ENCODE results near the gene UBE2D1. TPM values are rescaled to one million over a fixed set of nuclear protein-coding genes. Genes with fewer than 3 reads are reported as not detected.
A peak's percentile ranks its signal among the peaks of the same experiment; 100 is the strongest.
"Not testable (repeated sequence)": the region's sequence is repeated elsewhere in the genome, so short reads cannot be mapped to it uniquely, and the experiment has no call there.

Gene UBE2D1
- polyA plus RNA-seq, 1 donor = 13.3 TPM

GRCh38 chr10:58384544-58384998 lies 49.8 kb downstream of the UBE2D1 start:
- no peak for DNase-seq

GRCh38 chr10:58384999-58385783 lies 50.4 kb downstream of the UBE2D1 start, which contains the start of gene TFAM:
TSS of gene TFAM (plus strand) at chr10:58385410. CDS start at chr10:58385548, 138 bp downstream.
- DNase-seq = peak; percentile 94

- peak; percentile 27 for DNase-seq
Observed at GRCh38 chr10:58385784-58386112, 50.9 kb downstream of the UBE2D1 start.

- DNase-seq = no peak
Observed at GRCh38 chr10:58389024-58389423, 54.2 kb downstream of the UBE2D1 start.

- no peak for DNase-seq
Observed at GRCh38 chr10:58393317-58393716, 58.5 kb downstream of the UBE2D1 start.

GRCh38 chr10:58394471-58394870 lies 59.7 kb downstream of the UBE2D1 start:
- DNase-seq = no peak

GRCh38 chr10:58396057-58396456 lies 61.3 kb downstream of the UBE2D1 start:
- DNase-seq = no peak

- DNase-seq = no peak
Observed at GRCh38 chr10:58397830-58398229, 63.0 kb downstream of the UBE2D1 start.

- DNase-seq = no peak
Observed at GRCh38 chr10:58399410-58399809, 64.6 kb downstream of the UBE2D1 start.

GRCh38 chr10:58400609-58401008 lies 65.8 kb downstream of the UBE2D1 start:
- DNase-seq = no peak

- DNase-seq = no peak
Observed at GRCh38 chr10:58404001-58404400, 69.2 kb downstream of the UBE2D1 start.

- DNase-seq = no peak
Observed at GRCh38 chr10:58409956-58410610, 75.3 kb downstream of the UBE2D1 start.

GRCh38 chr10:58412502-58412961 lies 77.7 kb downstream of the UBE2D1 start:
- no peak for DNase-seq

GRCh38 chr10:58414270-58415041 lies 79.7 kb downstream of the UBE2D1 start:
- peak; percentile 75 for DNase-seq

- DNase-seq = no peak
Observed at GRCh38 chr10:58415757-58416156, 81.0 kb downstream of the UBE2D1 start.

- not testable (repeated sequence) for DNase-seq
Observed at GRCh38 chr10:58417902-58418301, 83.1 kb downstream of the UBE2D1 start.

Other genes starting within 250 kb of the UBE2D1 start
- 4.3 TPM for gene IPMK, start 67.1 kb upstream of the UBE2D1 start, polyA plus RNA-seq (ENCODE audit: insufficient read length)
- 17.4 TPM for gene CISD1, start 65.8 kb upstream of the UBE2D1 start, polyA plus RNA-seq (ENCODE audit: insufficient read length)
- 29.8 TPM for gene TFAM, start 50.4 kb downstream of the UBE2D1 start, polyA plus RNA-seq (ENCODE audit: insufficient read length)
- 14.9 TPM for gene BICC1, start 177.9 kb downstream of the UBE2D1 start, polyA plus RNA-seq (ENCODE audit: insufficient read length)

Measured in hindlimb muscle (tissue), 1 donor.